CD4-positive, alpha-beta T cell (primary cell): Measurements from ENCODE around the gene ADGRG1. TPM values are rescaled to one million over a fixed set of nuclear protein-coding genes. Genes with fewer than 3 reads are reported as not detected.

Source experiments
- ATAC-seq: fragments of 200-7000 bp; cut with Tn5 transposase; one replicate; pipeline ENCODE4 v1.10.0; 2022; ENCODE audit warnings: mild to moderate bottlenecking; ENCODE audit not compliant: poor library complexity
- CTCF ChIA-PET: fragments of 350-600 bp; sonication (Branson Sonifier 250); formaldehyde crosslinking; loops from one replicate; lab custom pipeline; 2021; ENCODE audit warnings: antibody characterized with exemption, inconsistent platforms; lab: Charles Lee
- POLR2A ChIA-PET: fragments of 350-600 bp; sonication (Branson Sonifier 250); formaldehyde crosslinking; loops from one replicate; lab custom pipeline; 2021; ENCODE audit warnings: antibody characterized with exemption, inconsistent platforms; lab: Charles Lee
- DNase-seq, 14 experiments: peaks; one replicate each; pipeline ENCODE4 v3.0.0-alpha.2; 2013 to 2020; ENCODE audit warnings: mixed read lengths in 2 of 14
- H3K27ac ChIP-seq, 2 donors: one replicate each; pipeline versions ENCODE4 v1.5.1 to v1.7.0; 2013; ENCODE audit warnings: low read length in 2 of 2, low read depth in 1 of 2, mild to moderate bottlenecking in 1 of 2
- H3K27me3 ChIP-seq, 2 experiments: 1 replicate in 1 of 2; 2 replicates in 1 of 2; pipeline versions ENCODE4 v1.6.1 to v1.7.0; 2013; ENCODE audit warnings: low read length in 2 of 2, control low read depth in 1 of 2, mild to moderate bottlenecking in 1 of 2, moderate library complexity in 1 of 2; ENCODE audit not compliant: insufficient read depth in 2 of 2, control insufficient read depth in 1 of 2
- H3K36me3 ChIP-seq: one replicate; pipeline ENCODE4 v1.6.1; 2013; ENCODE audit warnings: low read length, control low read depth; ENCODE audit not compliant: insufficient read depth
- H3K4me1 ChIP-seq: one replicate; pipeline ENCODE4 v1.6.1; 2013; ENCODE audit warnings: low read length, control low read depth; ENCODE audit not compliant: insufficient read depth
- H3K4me3 ChIP-seq: one replicate; pipeline ENCODE4 v1.5.1; 2013; ENCODE audit warnings: mild to moderate bottlenecking, low read length, moderate library complexity
- H3K9me3 ChIP-seq, 2 experiments: 1 replicate in 1 of 2; 2 replicates in 1 of 2; pipeline versions ENCODE4 v1.6.1 to v1.7.0; 2013; ENCODE audit warnings: low read length in 2 of 2, mild to moderate bottlenecking in 2 of 2, control low read depth in 1 of 2, moderate library complexity in 1 of 2; ENCODE audit not compliant: control insufficient read depth in 1 of 2, insufficient read depth in 1 of 2
- H3K27ac Mint-ChIP-seq: one replicate; pipeline ENCODE4 v1.8.0; 2020; ENCODE audit warnings: mixed read lengths
- H3K27me3 Mint-ChIP-seq: one replicate; pipeline ENCODE4 v1.8.0; 2021; ENCODE audit warnings: mixed read lengths
- H3K36me3 Mint-ChIP-seq: one replicate; pipeline ENCODE4 v1.8.0; 2021; ENCODE audit warnings: low read depth, mixed read lengths
- H3K4me1 Mint-ChIP-seq: one replicate; pipeline ENCODE4 v1.8.0; 2021; ENCODE audit warnings: low read depth, mixed read lengths
- H3K4me3 Mint-ChIP-seq: one replicate; pipeline ENCODE4 v1.8.0; 2020; ENCODE audit warnings: mild to moderate bottlenecking, mixed read lengths
- H3K9me3 Mint-ChIP-seq: one replicate; pipeline ENCODE4 v1.8.0; 2020; ENCODE audit warnings: mixed read lengths
- CTCF ChIP-seq: fragments of 200-600 bp; IDR thresholded peaks from one replicate; pipeline ENCODE4 v1.8.0; 2022; ENCODE audit warnings: antibody characterized with exemption, mild to moderate bottlenecking
- intact Hi-C, 2 experiments: fragments of 100-400 bp; cut with DNase I in 1 of 2; cut with micrococcal nuclease in 1 of 2; formaldehyde crosslinking; loops; one replicate each; pipeline versions ENCODE4 v1.15.1 to v1.9.0; 2023 to 2025; cut with DNase I, micrococcal nuclease
- total RNA-seq, 174 experiments: library from RNA in 2 of 174; stranded (reverse) in 2 of 174; gene quantifications; one replicate each; pipeline ENCODE4 v1.2.3 and lab custom pipeline; 2021 to 2026

ADGRG1 gene
- total RNA-seq, 2 experiments from 2014 or later: 1.8 to 2.3 TPM

- peaks cover 32% of the 10 kb centered on the region for H3K27me3 Mint-ChIP-seq
- Histone ChIP-seq H3K36me3 (no peaks in the 10 kb centered on the region), H3K4me1 (peaks cover 18% of the 10 kb centered on the region), H3K9me3 (peaks cover 0 to 14% of the 10 kb centered on the region in 2 experiments), H3K4me3 (no peak overlapping the region), H3K27ac (no peak overlapping the region), H3K27me3 (peaks cover 17 to 25% of the 10 kb centered on the region in 2 experiments)
- no peaks in the 10 kb centered on the region for H3K36me3 Mint-ChIP-seq
- H3K27ac Mint-ChIP-seq: no peak overlapping the region
- peaks cover 8% of the 10 kb centered on the region for H3K4me1 Mint-ChIP-seq
- ChIA-PET CTCF (no interaction called here), POLR2A (interaction anchor here (0.5 kb wide), 1 partner anchor 16 kb away, joined by 3 read pairs; no protein-coding TSS in a partner anchor)
- DNase-seq: no peak
- no peak for ATAC-seq
- TF ChIP-seq CTCF: no peak
- H3K4me3 Mint-ChIP-seq: no peak overlapping the region
- no peaks in the 10 kb centered on the region for H3K9me3 Mint-ChIP-seq
- intact Hi-C loops: no loop called here
Observed at GRCh38 chr16:57626420-57627170, 1.8 kb upstream of the ADGRG1 start.

- ATAC-seq (no peak), DNase-seq (no peak)
- Mint-ChIP-seq H3K27ac (no peak overlapping the region), H3K27me3 (peaks cover 32% of the 10 kb centered on the region), H3K4me1 (peaks cover 8% of the 10 kb centered on the region), H3K36me3 (no peaks in the 10 kb centered on the region), H3K4me3 (no peak overlapping the region), H3K9me3 (no peaks in the 10 kb centered on the region)
- ChIA-PET POLR2A (no interaction called here), CTCF (no interaction called here)
- no peak for TF ChIP-seq CTCF
- intact Hi-C loops: no loop called here
- Histone ChIP-seq H3K36me3 (no peaks in the 10 kb centered on the region), H3K4me3 (no peak overlapping the region), H3K27me3 (peaks cover 17 to 25% of the 10 kb centered on the region in 2 experiments), H3K9me3 (peaks cover 0 to 14% of the 10 kb centered on the region in 2 experiments), H3K4me1 (peaks cover 18% of the 10 kb centered on the region), H3K27ac (no peak overlapping the region)
Observed at GRCh38 chr16:57627184-57627871, 1.1 kb upstream of the ADGRG1 start.

GRCh38 chr16:57628783-57629293 lies 408 bp downstream of the ADGRG1 start:
- Mint-ChIP-seq H3K4me1 (peaks cover 8% of the 10 kb centered on the region), H3K4me3 (no peak overlapping the region), H3K9me3 (no peaks in the 10 kb centered on the region), H3K27me3 (peaks cover 32% of the 10 kb centered on the region), H3K36me3 (no peaks in the 10 kb centered on the region), H3K27ac (no peak overlapping the region)
- no peak for TF ChIP-seq CTCF
- no peak overlapping the region for H3K27ac ChIP-seq
- ATAC-seq: no peak
- CTCF ChIA-PET: no interaction called here
- POLR2A ChIA-PET: no interaction called here
- peak overlapping the region; percentile 30 for H3K4me3 ChIP-seq
- H3K4me1 ChIP-seq: peaks cover 18% of the 10 kb centered on the region
- H3K9me3 ChIP-seq: peaks cover 0 to 14% of the 10 kb centered on the region in 2 experiments
- no peak for DNase-seq
- no peaks in the 10 kb centered on the region for H3K36me3 ChIP-seq
- intact Hi-C loops: no loop called here
- peaks cover 17 to 25% of the 10 kb centered on the region in 2 experiments for H3K27me3 ChIP-seq
